IPS-20b (cell line): ENCODE measurements around the gene PIN1.
"Not testable (repeated sequence)": the region's sequence is repeated elsewhere in the genome, so short reads cannot be mapped to it uniquely, and the experiment has no call there.

Experiments
- H3K27ac ChIP-seq: one replicate; pipeline ENCODE4 v1.5.1; 2013; ENCODE audit warnings: low read length
- H3K27me3 ChIP-seq: 2 replicates; pipeline ENCODE4 v1.6.1; 2013; ENCODE audit warnings: mild to moderate bottlenecking, low read length, inconsistent platforms; ENCODE audit not compliant: insufficient read depth
- H3K36me3 ChIP-seq: 2 replicates; pipeline ENCODE4 v1.6.1; 2013; ENCODE audit warnings: low read depth, mild to moderate bottlenecking, inconsistent platforms, low read length, moderate library complexity; ENCODE audit not compliant: insufficient read depth
- H3K4me1 ChIP-seq: 2 replicates; pipeline ENCODE4 v1.6.1; 2013; ENCODE audit warnings: mild to moderate bottlenecking, control low read depth, inconsistent platforms, low read length, moderate library complexity; ENCODE audit not compliant: insufficient read depth
- H3K4me3 ChIP-seq: 2 replicates; pipeline ENCODE4 v1.5.1; 2013; ENCODE audit warnings: mild to moderate bottlenecking, low read length, inconsistent platforms
- H3K9ac ChIP-seq: 2 replicates; pipeline ENCODE4 v1.6.1; 2013; ENCODE audit warnings: low read depth, mild to moderate bottlenecking, inconsistent platforms, low read length, moderate library complexity
- H3K9me3 ChIP-seq: 2 replicates; pipeline ENCODE4 v1.6.1; 2013; ENCODE audit warnings: mild to moderate bottlenecking, low read depth, low read length, inconsistent platforms; ENCODE audit not compliant: insufficient read depth

Gene PIN1

DNA sequence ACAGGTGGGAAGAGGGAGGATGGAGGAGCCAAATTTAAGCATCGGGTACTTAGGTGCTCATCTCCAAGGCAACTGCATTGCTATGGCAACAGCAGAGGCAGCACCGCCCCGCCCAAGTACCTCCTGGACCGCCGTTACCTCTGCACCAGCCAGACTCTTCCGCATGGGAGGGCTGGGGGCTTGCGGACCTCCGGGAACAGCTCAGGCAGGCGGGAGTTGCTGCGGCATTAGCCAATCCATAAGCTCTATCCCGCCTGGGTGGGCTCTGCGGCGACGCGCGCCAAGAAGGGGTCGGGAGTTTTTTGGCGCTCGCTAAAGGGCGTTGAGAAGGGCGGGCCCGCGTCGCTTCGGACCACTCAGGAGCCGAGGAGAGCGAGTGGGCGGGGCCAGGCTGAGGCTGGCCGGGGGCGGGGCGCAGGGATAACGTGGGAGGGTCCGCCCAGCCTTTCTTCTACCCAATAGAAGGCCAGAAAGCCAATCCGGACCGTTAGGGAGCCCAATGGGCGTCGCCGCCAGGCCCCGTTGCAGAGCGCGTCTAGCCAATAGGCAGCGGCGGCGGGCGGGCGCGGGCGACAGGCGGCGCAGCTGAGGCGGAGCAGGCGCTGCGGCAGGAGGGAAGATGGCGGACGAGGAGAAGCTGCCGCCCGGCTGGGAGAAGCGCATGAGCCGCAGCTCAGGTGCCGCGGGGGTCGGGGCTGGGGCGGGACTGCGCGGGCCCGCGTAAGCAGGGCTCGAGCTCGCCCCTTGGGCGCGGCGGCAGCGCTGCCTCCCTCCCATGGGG lies at the start of gene PIN1:
Gene PIN1 (plus strand): TSS at position 593 of the 781 bp plus-strand sequence. CDS start 27 bp downstream, at position 620.
- H3K27ac ChIP-seq, result peak within 1 kb of the TSS; percentile 32
- no peaks in the 10 kb centered on the region for H3K27me3 ChIP-seq
- H3K4me1 ChIP-seq, result no peaks in the 10 kb centered on the region
- peak within 1 kb of the TSS; percentile 86 for H3K4me3 ChIP-seq
- H3K36me3 ChIP-seq, result peaks cover 23% of the 10 kb centered on the region
- H3K9ac ChIP-seq, result peak within 1 kb of the TSS; percentile 85
- H3K9me3 ChIP-seq, result no peaks in the 10 kb centered on the region

DNA sequence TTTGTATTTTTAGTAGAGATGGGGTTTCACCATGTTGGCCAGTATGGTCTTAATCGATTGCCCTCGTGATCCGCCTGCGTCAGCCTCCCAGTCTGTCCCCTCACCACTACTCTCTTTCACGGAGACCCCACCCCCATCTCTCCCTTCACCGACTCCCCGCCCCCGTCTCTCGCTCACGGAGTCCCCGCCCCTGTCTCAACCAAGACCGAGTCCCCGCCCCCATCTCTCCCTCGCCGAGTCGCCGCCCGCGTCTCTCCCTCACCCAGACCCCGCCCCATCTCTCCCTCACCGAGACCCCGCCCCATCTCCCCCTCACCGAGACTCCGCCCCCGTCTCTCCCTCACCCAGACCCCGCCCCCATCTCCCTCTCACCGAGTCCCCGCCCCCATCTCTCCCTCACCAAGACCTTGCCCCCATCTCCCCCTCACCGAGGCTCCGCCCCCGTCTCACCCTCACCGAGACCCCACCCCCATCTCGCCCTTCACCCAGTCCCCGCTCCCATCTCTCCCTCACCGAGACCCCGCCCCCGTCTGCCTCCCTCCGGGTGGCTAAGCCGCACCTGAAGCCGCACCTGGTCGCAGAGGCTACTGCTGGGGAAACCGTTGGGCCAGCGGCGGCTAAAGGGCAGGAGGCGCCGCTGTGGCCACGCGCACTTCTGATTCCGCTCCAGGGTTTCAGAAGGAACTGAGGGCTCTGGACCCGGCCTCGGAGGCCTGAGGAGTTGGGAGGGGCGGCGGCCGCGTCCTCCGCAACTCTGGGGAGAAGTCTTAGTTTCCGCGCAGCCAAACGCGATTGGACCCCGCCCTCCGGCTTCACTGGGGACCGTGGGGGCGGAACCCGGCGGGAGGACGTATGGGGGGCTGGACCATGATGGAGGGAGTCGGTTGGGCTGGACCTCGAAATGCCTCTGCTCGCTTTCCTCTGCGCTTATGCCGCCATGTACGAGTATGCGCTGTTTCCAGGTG lies 49.5 kb upstream of the PIN1 start:
- peak overlapping the region; percentile 84 for H3K4me3 ChIP-seq
- H3K27me3 ChIP-seq, result no peaks in the 10 kb centered on the region
- no peaks in the 10 kb centered on the region for H3K9me3 ChIP-seq
- H3K27ac ChIP-seq, result peak overlapping the region; percentile 65
- peak overlapping the region; percentile 94 for H3K9ac ChIP-seq
- H3K36me3 ChIP-seq, result no peaks in the 10 kb centered on the region
- peaks cover 6% of the 10 kb centered on the region; the same call in 1 of the 2 replicates for H3K4me1 ChIP-seq

DNA sequence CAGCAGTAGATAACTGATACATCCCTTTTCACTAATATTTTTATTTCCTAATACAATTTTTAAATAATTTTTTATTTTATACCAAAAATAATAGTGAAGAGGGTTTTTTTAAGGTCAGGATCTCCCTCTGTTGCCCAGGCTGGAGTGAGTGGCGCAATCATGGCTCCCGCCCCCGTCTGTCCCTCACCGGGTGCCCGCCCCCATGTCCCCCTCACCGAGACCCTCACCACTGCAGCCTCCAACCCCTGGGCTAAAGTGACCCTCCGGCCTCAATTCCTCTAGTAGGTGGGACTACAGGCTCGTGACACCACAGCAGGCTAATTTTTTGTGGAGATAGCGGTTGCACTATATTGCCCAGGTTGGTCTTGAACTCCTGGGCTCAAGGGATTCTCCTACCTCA lies 48.8 kb upstream of the PIN1 start:
- no peak overlapping the region for H3K27ac ChIP-seq
- peaks cover 6% of the 10 kb centered on the region; the same call in 1 of the 2 replicates for H3K4me1 ChIP-seq
- H3K9ac ChIP-seq, result peak overlapping the region; percentile 82; the same call in 1 of the 2 replicates
- H3K27me3 ChIP-seq, result no peaks in the 10 kb centered on the region
- no peaks in the 10 kb centered on the region for H3K9me3 ChIP-seq
- H3K4me3 ChIP-seq, result peak overlapping the region; percentile 79
- no peaks in the 10 kb centered on the region for H3K36me3 ChIP-seq

DNA sequence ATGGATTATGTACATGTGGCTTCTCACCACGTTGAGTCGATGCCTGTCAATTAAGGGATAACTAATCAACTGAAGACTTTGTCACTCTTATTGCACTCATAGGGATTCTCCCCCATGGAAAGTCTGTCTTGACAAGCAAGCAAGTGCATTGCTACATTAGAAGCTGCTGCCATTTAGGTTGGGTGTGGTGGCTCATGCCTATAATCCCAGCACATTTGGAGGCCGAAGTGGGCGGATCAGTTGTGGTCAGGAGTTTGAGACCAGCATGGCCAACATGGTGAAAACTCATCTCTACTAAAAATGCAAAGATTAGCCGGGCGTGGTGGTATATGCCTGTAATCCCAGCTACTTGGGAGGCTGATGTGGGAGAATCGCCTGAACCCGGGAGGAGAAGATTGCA lies 48.3 kb upstream of the PIN1 start:
- peak overlapping the region; percentile 33; the same call in 1 of the 2 replicates for H3K9ac ChIP-seq
- peaks cover 6% of the 10 kb centered on the region; the same call in 1 of the 2 replicates for H3K4me1 ChIP-seq
- H3K27ac ChIP-seq, result no peak overlapping the region
- H3K9me3 ChIP-seq, result no peaks in the 10 kb centered on the region
- H3K4me3 ChIP-seq, result peak overlapping the region; percentile 79; the same call in 1 of the 2 replicates
- H3K36me3 ChIP-seq, result no peaks in the 10 kb centered on the region
- no peaks in the 10 kb centered on the region for H3K27me3 ChIP-seq

DNA sequence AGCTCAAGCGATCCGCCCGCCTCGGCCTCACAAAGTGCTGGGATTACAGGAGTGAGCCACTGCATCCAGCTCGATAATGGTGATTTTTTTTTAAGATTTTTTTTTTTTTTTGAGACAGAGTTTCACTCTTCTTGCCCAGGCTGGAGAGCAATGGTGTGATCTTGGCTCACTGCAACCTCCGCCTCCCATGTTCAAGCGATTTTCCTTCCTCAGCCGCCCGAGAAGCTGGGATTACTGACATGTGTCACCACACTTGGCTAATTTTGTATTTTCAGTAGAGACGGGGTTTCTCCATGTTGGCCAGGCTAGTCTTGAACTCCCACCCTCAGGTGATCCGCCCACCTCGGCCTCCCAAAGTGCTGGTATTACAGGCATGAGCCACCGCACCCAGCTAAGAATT lies 46.5 kb upstream of the PIN1 start:
- not testable (repeated sequence) for H3K27me3 ChIP-seq, H3K9ac ChIP-seq, H3K4me1 ChIP-seq, H3K27ac ChIP-seq, H3K9me3 ChIP-seq, H3K36me3 ChIP-seq, H3K4me3 ChIP-seq

DNA sequence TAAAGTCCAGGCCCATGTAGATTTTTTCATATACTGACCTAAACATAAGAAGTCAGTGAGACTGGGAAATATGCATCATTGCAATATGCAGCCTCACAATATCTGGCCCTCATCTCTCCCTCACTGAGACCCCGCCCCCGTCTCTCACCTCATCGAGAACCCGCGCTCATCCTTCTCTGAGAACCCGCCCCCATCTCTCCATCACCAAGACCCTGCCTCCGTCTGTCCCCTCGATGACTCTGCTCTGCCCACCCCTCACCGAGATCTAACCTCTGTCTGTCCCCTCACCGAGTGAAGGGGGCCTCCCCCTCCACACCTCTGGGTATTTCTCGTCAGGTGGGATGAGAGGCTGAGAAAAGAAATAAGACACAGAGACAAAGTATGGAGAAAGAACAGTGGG lies 46.1 kb upstream of the PIN1 start:
- Histone ChIP-seq H3K4me3 (no peak overlapping the region), H3K4me1 (peaks cover 6% of the 10 kb centered on the region; the same call in 1 of the 2 replicates), H3K9me3 (no peaks in the 10 kb centered on the region), H3K9ac (no peak overlapping the region), H3K27me3 (no peaks in the 10 kb centered on the region), H3K27ac (no peak overlapping the region), H3K36me3 (no peaks in the 10 kb centered on the region)

DNA sequence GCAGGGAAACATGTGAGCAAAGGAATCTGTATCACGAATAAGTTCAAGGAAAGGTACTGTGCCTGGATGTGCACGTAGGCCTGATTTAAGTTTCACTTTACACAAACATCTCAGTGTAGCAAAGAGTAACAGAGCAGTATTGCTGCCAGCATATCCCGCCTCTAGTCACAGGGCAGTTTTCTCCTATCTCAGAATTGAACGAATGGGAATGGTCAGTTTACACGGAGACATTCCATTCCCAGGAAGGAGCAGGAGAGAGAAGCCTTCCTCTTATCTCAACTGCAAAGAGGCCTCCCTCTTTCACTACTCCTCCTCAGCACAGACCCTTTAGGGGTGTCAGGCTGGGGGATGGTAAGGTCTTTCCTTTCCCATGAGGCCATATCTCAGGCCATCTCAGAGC lies 45.5 kb upstream of the PIN1 start:
- not testable (repeated sequence) for H3K36me3 ChIP-seq, H3K4me1 ChIP-seq, H3K4me3 ChIP-seq, H3K9ac ChIP-seq, H3K9me3 ChIP-seq, H3K27ac ChIP-seq, H3K27me3 ChIP-seq

DNA sequence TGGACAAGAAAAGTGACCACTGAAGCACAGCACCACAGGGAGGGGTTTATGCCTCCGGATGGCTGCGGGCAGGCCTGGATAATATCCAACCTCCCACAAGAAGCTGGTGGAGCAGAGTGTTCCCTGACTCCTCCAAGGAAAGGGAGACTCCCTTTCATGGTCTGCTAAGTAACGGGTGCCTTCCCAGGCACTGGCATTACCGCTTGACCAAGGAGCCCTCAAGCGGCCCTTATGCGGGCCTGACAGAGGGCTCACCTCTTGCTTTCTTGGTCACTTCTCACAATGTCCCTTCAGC lies 44.1 kb upstream of the PIN1 start:
- not testable (repeated sequence) for H3K9me3 ChIP-seq, H3K27me3 ChIP-seq, H3K9ac ChIP-seq, H3K36me3 ChIP-seq, H3K27ac ChIP-seq, H3K4me1 ChIP-seq
- peak overlapping the region; percentile 55 for H3K4me3 ChIP-seq

DNA sequence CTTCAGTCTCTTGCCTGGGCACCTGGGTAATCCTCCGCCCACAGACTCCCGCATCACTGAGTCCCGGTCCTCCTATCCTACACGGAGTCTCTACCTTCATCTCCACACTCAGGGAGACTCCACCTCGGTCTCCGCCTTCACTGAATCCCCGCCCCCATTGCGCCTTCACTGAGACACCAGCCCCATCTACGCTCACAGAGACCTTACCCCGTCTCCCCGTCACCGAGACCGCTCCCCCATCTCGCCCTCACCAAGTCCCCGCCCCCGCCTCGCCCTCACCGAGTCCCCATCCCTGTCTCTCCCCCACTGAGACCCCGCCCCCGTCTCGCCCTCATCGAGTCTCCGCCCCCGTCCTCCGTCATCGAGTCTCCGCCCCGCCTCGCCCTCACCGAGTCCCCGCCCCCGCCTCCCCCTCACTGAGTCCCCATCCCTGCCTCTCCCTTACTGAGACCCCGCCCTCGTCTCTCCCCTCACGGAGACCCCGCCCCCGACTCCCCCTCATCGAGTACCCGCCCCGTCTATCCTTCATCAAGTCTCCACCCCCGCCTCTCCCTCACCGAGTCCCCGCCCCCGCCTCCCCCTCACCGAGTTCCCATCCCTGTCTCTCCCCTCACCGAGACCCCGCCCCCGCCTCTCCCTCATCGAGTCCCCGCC lies 43.4 kb upstream of the PIN1 start:
- Histone ChIP-seq H3K4me3 (peak overlapping the region; percentile 76), H3K9ac (peak overlapping the region; percentile 42; the same call in 1 of the 2 replicates), H3K27me3 (no peaks in the 10 kb centered on the region), H3K9me3 (no peaks in the 10 kb centered on the region), H3K36me3 (no peaks in the 10 kb centered on the region), H3K27ac (no peak overlapping the region), H3K4me1 (no peaks in the 10 kb centered on the region)

DNA sequence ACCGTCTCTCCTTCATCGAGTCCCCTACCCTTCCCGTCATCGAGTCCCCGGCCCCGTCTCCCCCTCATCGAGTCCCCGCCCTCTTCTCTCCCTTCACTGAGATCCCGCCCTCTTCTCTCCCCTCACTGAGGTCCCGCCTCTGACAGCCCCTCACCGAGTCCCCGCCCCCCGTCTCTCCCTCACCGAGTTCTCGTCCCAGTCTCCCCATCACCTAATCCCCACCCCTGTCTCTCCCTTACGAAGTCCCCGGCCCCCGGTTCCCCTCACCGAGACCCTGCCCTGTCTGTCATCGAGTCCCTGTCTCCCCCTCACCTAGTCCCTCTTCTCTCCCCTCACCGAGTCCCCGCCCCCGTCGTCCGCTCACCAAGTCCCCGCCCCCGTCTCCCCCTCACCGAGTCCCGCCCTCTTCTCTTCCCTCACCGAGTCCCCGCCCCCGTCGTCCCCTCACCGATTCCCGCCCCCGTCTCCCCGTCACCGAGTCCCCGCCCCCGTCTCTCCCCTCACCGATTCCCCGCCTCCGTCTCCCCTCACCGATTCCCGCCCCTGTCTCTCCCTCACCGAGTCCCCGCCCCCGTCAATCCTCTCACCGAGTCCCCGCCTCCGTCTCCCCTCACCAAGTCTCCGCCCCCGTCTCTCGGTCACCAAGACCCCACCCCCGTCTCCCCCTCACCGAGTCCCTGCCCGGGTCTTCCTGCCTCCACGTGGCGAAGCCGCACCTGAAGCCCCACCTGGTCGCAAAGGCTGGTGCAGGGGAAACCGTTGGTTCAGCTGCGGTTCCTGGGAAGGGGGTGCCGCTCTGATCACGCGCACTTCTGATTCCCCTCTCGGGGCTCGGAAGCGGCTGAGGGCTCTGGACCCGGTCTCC lies 42.7 kb upstream of the PIN1 start:
- Histone ChIP-seq H3K9me3 (no peaks in the 10 kb centered on the region), H3K36me3 (no peaks in the 10 kb centered on the region), H3K4me3 (peak overlapping the region; percentile 76), H3K9ac (peak overlapping the region; percentile 83; the same call in 1 of the 2 replicates), H3K27ac (peak overlapping the region; percentile 64), H3K4me1 (no peaks in the 10 kb centered on the region), H3K27me3 (no peaks in the 10 kb centered on the region)
